Activated CD4-positive, alpha-beta T cell treated with anti-CD3 and anti-CD28 coated beads, Interleukin-2, Interleukin-4, amounts not matched to agents 100 ng/mL and 50 ng/mL, durations not matched to agents 16 hours and 8 hours (primary cell): Measurements from ENCODE around the gene SETMAR.
A peak's percentile ranks its signal among the peaks of the same experiment; 100 is the strongest.
"Not testable (repeated sequence)": the region's sequence is repeated elsewhere in the genome, so short reads cannot be mapped to it uniquely, and the experiment has no call there.

Source experiments
- DNase-seq: peaks from one replicate; pipeline ENCODE4 v3.0.0-alpha.2; 2020; ENCODE audit warnings: low spot score

The SETMAR gene

GRCh38 chr3:4303187-4304123, at the start of gene SETMAR:
SETMAR (plus strand) TSS chr3:4303369; CDS start chr3:4303371, 2 bp downstream.
- DNase-seq: peak; percentile 87

DNA sequence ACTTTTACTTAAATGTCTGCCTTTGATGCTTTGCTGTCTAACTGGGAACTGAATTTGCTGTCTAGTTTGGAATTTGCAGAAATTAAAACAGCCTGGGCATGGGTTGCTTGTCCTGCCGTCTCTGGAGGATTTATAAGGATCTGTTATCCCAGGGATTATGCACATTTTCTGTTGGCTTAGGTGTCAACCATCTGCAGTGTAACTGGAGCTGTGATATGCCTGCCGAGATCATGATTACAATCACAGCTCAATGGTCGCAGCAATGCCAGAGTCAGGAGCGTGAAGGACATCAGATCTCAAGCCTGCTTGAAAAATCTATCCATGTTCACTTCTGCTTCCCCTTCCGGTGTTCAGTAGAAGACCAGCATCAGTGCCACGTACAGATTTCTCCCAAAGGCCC, 41.8 kb upstream of the SETMAR start:
- no peak for DNase-seq

GRCh38 chr3:4264040-4264439, 39.1 kb upstream of the SETMAR start:
- DNase-seq: no peak

- DNase-seq: no peak
Observed at GRCh38 chr3:4270720-4271119, 32.4 kb upstream of the SETMAR start.

DNA sequence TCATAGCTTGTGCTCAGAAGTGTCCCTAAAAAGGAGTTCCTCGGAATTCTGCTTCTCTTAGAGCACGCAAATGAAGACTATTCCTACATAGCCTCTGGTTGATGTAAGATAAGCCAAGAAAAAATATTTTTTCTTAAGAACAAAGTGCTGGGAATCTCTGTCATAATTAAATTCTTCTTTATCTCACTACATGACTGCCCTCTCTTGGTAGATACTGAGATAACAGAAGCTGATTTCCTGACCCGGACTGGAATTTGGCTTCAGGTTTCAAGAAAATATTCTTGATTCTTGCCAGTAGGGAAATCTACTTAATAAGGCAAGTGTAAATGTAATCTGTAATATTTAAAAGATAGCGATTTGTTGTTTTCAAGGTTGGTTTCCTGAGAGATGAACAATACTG, 31.3 kb upstream of the SETMAR start:
- peak; percentile 22 for DNase-seq

- no peak for DNase-seq
Observed at GRCh38 chr3:4279516-4280105, 23.6 kb upstream of the SETMAR start.

GRCh38 chr3:4281991-4282390, 21.2 kb upstream of the SETMAR start:
- no peak for DNase-seq

- no peak for DNase-seq
Observed at GRCh38 chr3:4284865-4285264, 18.3 kb upstream of the SETMAR start.

DNA sequence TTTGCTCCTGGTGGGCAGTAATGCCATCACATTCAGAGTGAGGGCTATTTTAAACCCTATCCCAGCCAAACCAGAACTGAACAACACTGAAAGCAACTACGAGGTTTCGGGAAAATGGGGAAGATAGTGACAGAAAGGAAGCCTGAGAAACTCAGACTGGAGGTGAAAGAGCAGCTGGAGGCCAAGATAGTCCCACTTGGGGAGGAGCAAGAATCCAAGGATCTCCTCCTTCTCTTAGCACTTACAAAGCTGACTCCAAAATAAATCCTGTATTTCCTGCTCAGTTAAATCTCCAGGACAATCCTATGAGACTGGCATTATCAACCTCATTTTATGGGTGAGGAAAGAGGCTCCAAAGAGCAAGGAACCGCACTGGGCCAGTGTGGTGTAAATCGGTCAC, 14.1 kb upstream of the SETMAR start:
- no peak for DNase-seq

GRCh38 chr3:4290272-4290893, 12.8 kb upstream of the SETMAR start:
- DNase-seq: peak; percentile 44

GRCh38 chr3:4292301-4292700, 10.9 kb upstream of the SETMAR start:
- no peak for DNase-seq

- DNase-seq: no peak
Observed at GRCh38 chr3:4294616-4295327, 8.4 kb upstream of the SETMAR start.

DNA sequence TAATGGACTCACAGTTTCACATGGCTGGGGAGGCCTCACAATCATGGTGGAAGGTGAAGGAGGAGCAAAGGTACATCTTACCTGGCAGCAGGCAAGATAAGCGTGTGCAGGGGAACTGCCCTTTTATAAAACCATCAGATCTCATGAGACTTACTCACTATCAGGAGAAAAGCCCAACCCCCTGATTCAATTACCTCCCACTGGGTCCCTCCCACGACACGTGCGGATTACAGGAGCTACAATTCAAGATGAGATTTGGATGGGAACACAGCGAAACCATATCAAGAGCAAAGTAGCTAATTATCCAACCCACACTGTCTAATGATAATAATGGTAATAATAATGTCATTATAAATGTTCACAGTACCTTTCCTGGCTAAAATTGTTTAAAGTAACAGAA, 6.7 kb upstream of the SETMAR start:
- not testable (repeated sequence) for DNase-seq

GRCh38 chr3:4297486-4297885, 5.7 kb upstream of the SETMAR start:
- DNase-seq: no peak

GRCh38 chr3:4302747-4303146, 422 bp upstream of the SETMAR start:
- no peak for DNase-seq

DNA sequence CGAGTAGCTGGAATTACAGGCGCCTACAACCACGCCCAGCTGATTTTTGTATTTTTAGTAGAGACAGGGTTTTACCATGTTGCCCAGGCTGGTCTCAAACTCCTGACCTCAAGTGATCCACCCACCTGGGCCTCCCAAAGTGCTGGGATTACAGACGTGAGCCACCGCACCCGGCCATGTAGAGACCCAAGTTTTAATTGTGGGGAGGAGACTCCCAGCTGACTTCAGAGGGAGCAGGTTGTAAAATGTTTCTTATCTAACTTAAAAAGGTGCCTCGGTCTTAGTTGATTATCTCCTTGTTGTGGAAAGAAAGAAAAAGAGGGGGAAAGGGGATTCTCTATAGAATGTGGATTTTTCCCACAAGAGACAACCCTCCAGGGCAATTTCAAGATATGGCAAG, 2.0 kb downstream of the SETMAR start:
- not testable (repeated sequence) for DNase-seq

DNA sequence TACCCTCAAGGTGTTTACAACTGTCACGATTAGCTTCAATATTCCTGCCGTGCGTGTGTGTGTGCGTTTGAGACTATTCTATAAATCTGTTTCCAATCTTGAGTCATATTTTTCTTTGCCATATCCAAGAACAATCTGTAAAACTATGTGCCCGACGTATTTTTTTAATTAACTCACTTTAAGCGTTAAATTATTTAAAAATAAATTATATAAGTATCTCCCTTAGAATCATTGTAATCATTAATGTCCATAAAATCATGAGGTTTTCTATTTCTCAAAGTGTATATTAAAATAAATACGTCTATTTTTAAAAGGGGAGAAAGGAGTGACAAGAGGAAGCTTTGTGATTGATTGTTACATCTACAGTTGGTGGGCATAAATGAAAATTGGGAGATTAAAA, 2.9 kb downstream of the SETMAR start:
- no peak for DNase-seq

DNA sequence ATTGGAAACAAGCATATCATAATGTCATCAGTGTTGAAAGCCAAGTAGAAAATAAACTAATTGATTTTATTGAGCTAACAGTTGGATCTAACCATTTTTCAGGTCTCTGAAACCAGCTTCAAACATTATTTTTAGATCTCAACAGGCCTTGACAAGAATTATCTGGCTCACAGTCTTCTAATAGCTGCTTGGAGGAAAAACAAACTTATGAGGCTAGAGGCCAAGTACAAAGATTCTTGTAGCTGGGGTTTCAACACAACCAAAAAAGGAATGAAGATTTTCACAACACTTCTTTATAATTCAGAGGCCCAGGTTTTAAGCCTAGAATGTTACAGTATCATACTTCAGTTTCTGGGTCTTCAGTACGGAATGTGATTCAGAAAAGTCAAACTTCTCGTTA, 3.7 kb downstream of the SETMAR start:
- no peak for DNase-seq

- no peak for DNase-seq
Observed at GRCh38 chr3:4309491-4310128, 6.4 kb downstream of the SETMAR start.

GRCh38 chr3:4310971-4311370, 7.8 kb downstream of the SETMAR start:
- no peak for DNase-seq

GRCh38 chr3:4311496-4311895, 8.3 kb downstream of the SETMAR start:
- DNase-seq: no peak
